Suprapubic skin (tissue), 3 donors: ENCODE measurements around the gene CLEC2D.

ENCODE experiments used
- POLR2A ChIP-seq, 2 donors: fragments of 450-650 bp; IDR thresholded peaks; one replicate each; pipeline ENCODE4 v1.6.1; 2017; ENCODE audit warnings: antibody characterized with exemption in 2 of 2, mild to moderate bottlenecking in 2 of 2, moderate library complexity in 2 of 2
- TF ChIP-seq, protein P1 (sequence below), 2 donors: fragments of 200-600 bp in 1 of 2; fragments of 450-650 bp in 1 of 2; sonication (generic) in 1 of 2; IDR thresholded peaks; one replicate each; pipeline ENCODE4 v1.5.1; 2016 to 2019; ENCODE audit warnings: antibody characterized with exemption in 2 of 2, mild to moderate bottlenecking in 1 of 2, moderate library complexity in 1 of 2

DNA sequence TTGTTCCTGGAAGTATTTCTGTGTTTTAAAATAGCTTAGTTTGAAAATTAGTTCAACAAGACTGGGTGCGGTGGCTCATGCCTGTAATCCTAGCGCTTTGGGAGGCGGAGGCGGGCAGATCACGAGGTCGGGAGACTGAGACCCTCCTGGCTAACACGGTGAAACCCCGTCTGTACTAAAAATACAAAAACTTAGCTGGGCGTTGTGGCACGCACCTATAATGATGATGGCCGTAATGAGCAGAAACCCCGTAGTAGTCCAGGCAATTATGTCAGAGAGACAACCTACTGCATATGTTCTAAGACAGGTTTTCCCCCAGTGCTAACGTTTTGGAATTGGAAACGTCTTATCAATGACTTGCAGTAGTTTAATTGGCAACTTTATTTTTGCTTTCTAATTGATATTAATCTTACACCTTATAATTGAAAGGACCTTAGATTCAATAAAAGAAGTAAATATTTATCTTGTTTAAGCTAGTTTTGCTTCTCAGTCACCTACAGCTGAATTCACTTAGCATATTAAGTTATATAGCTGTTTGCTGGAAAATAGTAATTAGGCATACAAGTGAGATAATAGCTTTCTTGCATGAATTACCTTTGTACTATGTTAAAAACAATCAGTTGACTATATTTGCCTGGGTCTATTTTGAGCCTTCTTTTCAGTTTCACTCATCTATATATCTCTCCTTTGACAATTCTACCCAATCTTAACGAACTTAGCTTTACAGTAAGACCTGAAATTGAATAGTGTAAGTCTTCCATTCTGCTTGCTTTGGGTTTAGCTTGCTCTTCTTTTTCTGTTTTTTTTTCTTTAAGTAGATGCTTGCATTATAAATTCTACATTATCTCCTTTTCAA lies 47.8 kb downstream of the CLEC2D start:
- no peak for TF ChIP-seq POLR2A (IDR thresholded peaks at IDR 0.05)
- TF ChIP-seq, protein P1, sequence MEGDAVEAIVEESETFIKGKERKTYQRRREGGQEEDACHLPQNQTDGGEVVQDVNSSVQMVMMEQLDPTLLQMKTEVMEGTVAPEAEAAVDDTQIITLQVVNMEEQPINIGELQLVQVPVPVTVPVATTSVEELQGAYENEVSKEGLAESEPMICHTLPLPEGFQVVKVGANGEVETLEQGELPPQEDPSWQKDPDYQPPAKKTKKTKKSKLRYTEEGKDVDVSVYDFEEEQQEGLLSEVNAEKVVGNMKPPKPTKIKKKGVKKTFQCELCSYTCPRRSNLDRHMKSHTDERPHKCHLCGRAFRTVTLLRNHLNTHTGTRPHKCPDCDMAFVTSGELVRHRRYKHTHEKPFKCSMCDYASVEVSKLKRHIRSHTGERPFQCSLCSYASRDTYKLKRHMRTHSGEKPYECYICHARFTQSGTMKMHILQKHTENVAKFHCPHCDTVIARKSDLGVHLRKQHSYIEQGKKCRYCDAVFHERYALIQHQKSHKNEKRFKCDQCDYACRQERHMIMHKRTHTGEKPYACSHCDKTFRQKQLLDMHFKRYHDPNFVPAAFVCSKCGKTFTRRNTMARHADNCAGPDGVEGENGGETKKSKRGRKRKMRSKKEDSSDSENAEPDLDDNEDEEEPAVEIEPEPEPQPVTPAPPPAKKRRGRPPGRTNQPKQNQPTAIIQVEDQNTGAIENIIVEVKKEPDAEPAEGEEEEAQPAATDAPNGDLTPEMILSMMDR (IDR thresholded peaks at IDR 0.05) = no peak
